ENCODE data around the gene HNRNPA0. TPM values are rescaled to one million over a fixed set of nuclear protein-coding genes. Genes with fewer than 3 reads are reported as not detected.
A peak's percentile ranks its signal among the peaks of the same experiment; 100 is the strongest.

Gene HNRNPA0
- total and polyA plus RNA-seq, 2 donors (not counting 3 experiments of a cell fraction or from before 2014, with no cell fraction given) = 16.0 to 37.5 TPM

DNA sequence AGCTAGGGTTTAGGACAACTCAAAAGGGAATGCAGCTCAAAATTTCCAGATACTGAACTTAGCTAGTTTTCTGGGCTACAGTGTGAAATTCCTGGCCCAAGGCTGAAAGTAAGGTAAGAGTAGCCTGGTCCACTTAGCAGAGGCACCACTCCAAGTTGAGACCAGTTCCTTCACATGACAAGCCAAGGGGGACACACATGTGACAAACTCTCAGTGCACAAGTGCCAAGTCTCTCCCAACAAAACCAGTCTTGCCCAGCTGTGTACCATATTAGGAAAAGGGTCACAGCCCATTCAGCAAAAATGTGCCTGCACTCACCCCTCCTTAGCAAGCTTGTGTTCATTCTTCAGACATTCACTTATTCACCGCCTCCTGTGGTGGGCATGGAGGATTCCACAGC, 46.1 kb downstream of the HNRNPA0 start:
- no TSS peak for BruUV-seq (replicated peaks)
- no peak for TF ChIP-seq POLR2AphosphoS5 (IDR thresholded peaks at IDR 0.05; ENCODE audit: insufficient read depth, low read depth, low read length)
- Histone ChIP-seq H3K4me2 (ENCODE audit: insufficient read depth, low read length) (no peak overlapping the region), H3K27me3 (ENCODE audit: control insufficient read depth in 2 of 2, insufficient read depth in 2 of 2, low read length in 2 of 2) (no peaks in the 10 kb centered on the region), H3K9me3 (replicated peaks; ENCODE audit: control insufficient read depth, insufficient read depth, low read length) (no peaks in the 10 kb centered on the region), H3K79me2 (ENCODE audit: control insufficient read depth, insufficient read depth, low read length) (no peaks in the 10 kb centered on the region), H3K9me1 (replicated peaks; ENCODE audit: control insufficient read depth, extremely low read depth, insufficient read depth, low read length) (no peaks in the 10 kb centered on the region), H3K4me3 (replicated peaks in 1 of 3; ENCODE audit: insufficient read depth in 1 of 3, low read depth in 1 of 3, low read length in 3 of 3) (no peak overlapping the region), H3K4me1 (ENCODE audit: control insufficient read depth, extremely low read depth, insufficient read depth, low read length) (peaks cover 17% of the 10 kb centered on the region), H3K27ac (ENCODE audit: insufficient read depth, low read depth, low read length) (no peak overlapping the region), H3K36me3 (ENCODE audit: control insufficient read depth in 2 of 2, extremely low read depth in 1 of 2, insufficient read depth in 2 of 2, low read length in 2 of 2) (peaks cover 0 to 7% of the 10 kb centered on the region in 2 experiments), H4K20me1 (replicated peaks; ENCODE audit: control insufficient read depth, extremely low read depth, insufficient read depth, low read length) (no peaks in the 10 kb centered on the region), H2AFZ (ENCODE audit: low read depth, low read length) (no peak overlapping the region), H3K9ac (replicated peaks; ENCODE audit: extremely low read depth, insufficient read depth, low read length) (no peak overlapping the region)
- intact Hi-C loops (cut with micrococcal nuclease) = no loop called here
- FAIRE-seq (peak; percentile 15), DNase-seq (ENCODE audit: low read depth, low spot score) (no peak)
- ChIA-PET CTCF (interaction anchor here (1.0 to 2.0 kb wide), 4 partner anchors 12 to 47 kb away, joined by 7 to 9 read pairs (median 7); no protein-coding TSS in a partner anchor), POLR2A (no interaction called here)
- dilution Hi-C loops (cut with MboI; ENCODE audit: extremely low pct_ligation_motif_present, low sequenced_read_pairs) = no loop called here

DNA sequence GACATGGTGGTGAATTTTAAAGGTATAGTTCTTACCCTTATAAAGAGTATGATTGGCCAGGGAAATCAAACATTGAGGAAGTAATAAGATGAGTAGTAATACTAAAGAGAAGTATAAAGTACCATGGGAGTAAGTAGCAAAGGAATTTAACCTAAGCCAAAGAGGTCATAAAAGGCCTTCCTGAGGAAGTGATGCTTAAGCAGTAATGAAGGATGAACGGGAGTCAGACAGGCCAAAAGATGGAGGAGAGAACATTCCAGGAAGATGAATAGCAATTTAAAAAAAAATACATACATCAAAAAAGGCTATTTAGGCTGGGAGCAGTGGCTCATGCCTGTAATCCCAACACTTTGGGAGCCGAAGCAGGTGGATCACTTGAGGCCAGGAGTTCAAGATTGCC, 47.3 kb downstream of the HNRNPA0 start:
- Histone ChIP-seq H4K20me1 (replicated peaks; ENCODE audit: control insufficient read depth, extremely low read depth, insufficient read depth, low read length) (no peaks in the 10 kb centered on the region), H3K4me3 (replicated peaks in 1 of 3; ENCODE audit: insufficient read depth in 1 of 3, low read depth in 1 of 3, low read length in 3 of 3) (no peak overlapping the region), H3K4me1 (ENCODE audit: control insufficient read depth, extremely low read depth, insufficient read depth, low read length) (peaks cover 17% of the 10 kb centered on the region), H3K27me3 (ENCODE audit: control insufficient read depth in 2 of 2, insufficient read depth in 2 of 2, low read length in 2 of 2) (no peaks in the 10 kb centered on the region), H3K36me3 (ENCODE audit: control insufficient read depth in 2 of 2, extremely low read depth in 1 of 2, insufficient read depth in 2 of 2, low read length in 2 of 2) (peaks cover 0 to 7% of the 10 kb centered on the region in 2 experiments), H3K9me1 (replicated peaks; ENCODE audit: control insufficient read depth, extremely low read depth, insufficient read depth, low read length) (no peaks in the 10 kb centered on the region), H3K79me2 (ENCODE audit: control insufficient read depth, insufficient read depth, low read length) (no peaks in the 10 kb centered on the region), H2AFZ (ENCODE audit: low read depth, low read length) (no peak overlapping the region), H3K27ac (ENCODE audit: insufficient read depth, low read depth, low read length) (peak overlapping the region; percentile 69), H3K4me2 (ENCODE audit: insufficient read depth, low read length) (peak overlapping the region; percentile 51), H3K9me3 (replicated peaks; ENCODE audit: control insufficient read depth, insufficient read depth, low read length) (no peaks in the 10 kb centered on the region), H3K9ac (replicated peaks; ENCODE audit: extremely low read depth, insufficient read depth, low read length) (no peak overlapping the region)
- TF ChIP-seq, protein P1, sequence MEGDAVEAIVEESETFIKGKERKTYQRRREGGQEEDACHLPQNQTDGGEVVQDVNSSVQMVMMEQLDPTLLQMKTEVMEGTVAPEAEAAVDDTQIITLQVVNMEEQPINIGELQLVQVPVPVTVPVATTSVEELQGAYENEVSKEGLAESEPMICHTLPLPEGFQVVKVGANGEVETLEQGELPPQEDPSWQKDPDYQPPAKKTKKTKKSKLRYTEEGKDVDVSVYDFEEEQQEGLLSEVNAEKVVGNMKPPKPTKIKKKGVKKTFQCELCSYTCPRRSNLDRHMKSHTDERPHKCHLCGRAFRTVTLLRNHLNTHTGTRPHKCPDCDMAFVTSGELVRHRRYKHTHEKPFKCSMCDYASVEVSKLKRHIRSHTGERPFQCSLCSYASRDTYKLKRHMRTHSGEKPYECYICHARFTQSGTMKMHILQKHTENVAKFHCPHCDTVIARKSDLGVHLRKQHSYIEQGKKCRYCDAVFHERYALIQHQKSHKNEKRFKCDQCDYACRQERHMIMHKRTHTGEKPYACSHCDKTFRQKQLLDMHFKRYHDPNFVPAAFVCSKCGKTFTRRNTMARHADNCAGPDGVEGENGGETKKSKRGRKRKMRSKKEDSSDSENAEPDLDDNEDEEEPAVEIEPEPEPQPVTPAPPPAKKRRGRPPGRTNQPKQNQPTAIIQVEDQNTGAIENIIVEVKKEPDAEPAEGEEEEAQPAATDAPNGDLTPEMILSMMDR (IDR thresholded peaks at IDR 0.05; ENCODE audit: extremely low read depth in 1 of 2, insufficient read depth in 1 of 2, low read depth in 1 of 2, low read length in 2 of 2) = no peak
- TF ChIP-seq FOS (IDR thresholded peaks at IDR 0.05; ENCODE audit: borderline replicate concordance, insufficient read depth, low read length) = peak; percentile 88
- no peak for TF ChIP-seq GATA2 (IDR thresholded peaks at IDR 0.05; ENCODE audit: insufficient read depth, insufficient read length, low read depth, low read length)
- TF ChIP-seq, protein P2, sequence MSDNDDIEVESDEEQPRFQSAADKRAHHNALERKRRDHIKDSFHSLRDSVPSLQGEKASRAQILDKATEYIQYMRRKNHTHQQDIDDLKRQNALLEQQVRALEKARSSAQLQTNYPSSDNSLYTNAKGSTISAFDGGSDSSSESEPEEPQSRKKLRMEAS (IDR thresholded peaks at IDR 0.05; ENCODE audit: insufficient read depth, insufficient read length) = no peak
- TF ChIP-seq EZH2 (IDR thresholded peaks at IDR 0.05; ENCODE audit: borderline replicate concordance, low read depth, low read length, severe bottlenecking) = no peak
- peak; percentile 83 for TF ChIP-seq POLR2AphosphoS5 (IDR thresholded peaks at IDR 0.05; ENCODE audit: insufficient read depth, low read depth, low read length)
- peak; percentile 82 for TF ChIP-seq JUN (IDR thresholded peaks at IDR 0.05; ENCODE audit: borderline replicate concordance, insufficient read depth, insufficient read length, low read depth)
- no peak for TF ChIP-seq MYC (IDR thresholded peaks at IDR 0.05; ENCODE audit: low read depth, low read length)
- peak; percentile 32 for TF ChIP-seq POLR2A (IDR thresholded peaks at IDR 0.05; ENCODE audit: low read depth, low read length)
- BruUV-seq (replicated peaks) = no TSS peak
- ChIA-PET POLR2A (no interaction called here), CTCF (interaction anchor here (1.1 to 1.9 kb wide), 5 partner anchors 8 to 46 kb away, joined by 3 to 9 read pairs (median 6); no protein-coding TSS in a partner anchor)
- FAIRE-seq = peak; percentile 95
- dilution Hi-C loops (cut with MboI; ENCODE audit: extremely low pct_ligation_motif_present, low sequenced_read_pairs) (no loop called here), intact Hi-C loops (cut with micrococcal nuclease) (loop anchor here (1.0 kb wide), 3 partner anchors 11 to 47 kb away; partner anchors contain the start of gene HNRNPA0)
- DNase-seq (ENCODE audit: low read depth, low spot score) = peak; percentile 77
